ENCODE data around the gene BTBD7. TPM values are rescaled to one million over a fixed set of nuclear protein-coding genes. Genes with fewer than 3 reads are reported as not detected.

Gene BTBD7
- total and polyA plus RNA-seq, 9 of the 15 experiments (the other 6 are each of a cell fraction or from before 2014, with no cell fraction given), result 2.5 to 12.9 (median 6.2) TPM

- no peak for TF ChIP-seq GMEB1 (CRISPR knock-in tag; IDR thresholded peaks at IDR 0.05)
- TF ChIP-seq PRPF4 (IDR thresholded peaks at IDR 0.05; ENCODE audit: insufficient read depth, low read depth, low read length, poor library complexity, severe bottlenecking), result no peak
- no peak for TF ChIP-seq E4F1 (CRISPR knock-in tag; IDR thresholded peaks at IDR 0.05; ENCODE audit: borderline replicate concordance)
- TF ChIP-seq, protein P1, sequence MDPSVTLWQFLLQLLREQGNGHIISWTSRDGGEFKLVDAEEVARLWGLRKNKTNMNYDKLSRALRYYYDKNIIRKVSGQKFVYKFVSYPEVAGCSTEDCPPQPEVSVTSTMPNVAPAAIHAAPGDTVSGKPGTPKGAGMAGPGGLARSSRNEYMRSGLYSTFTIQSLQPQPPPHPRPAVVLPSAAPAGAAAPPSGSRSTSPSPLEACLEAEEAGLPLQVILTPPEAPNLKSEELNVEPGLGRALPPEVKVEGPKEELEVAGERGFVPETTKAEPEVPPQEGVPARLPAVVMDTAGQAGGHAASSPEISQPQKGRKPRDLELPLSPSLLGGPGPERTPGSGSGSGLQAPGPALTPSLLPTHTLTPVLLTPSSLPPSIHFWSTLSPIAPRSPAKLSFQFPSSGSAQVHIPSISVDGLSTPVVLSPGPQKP (CRISPR knock-in tag; IDR thresholded peaks at IDR 0.05), result no peak
- no peak for TF ChIP-seq ZSCAN29 (IDR thresholded peaks at IDR 0.05)
- no peak for TF ChIP-seq ZNF436 (CRISPR knock-in tag; IDR thresholded peaks at IDR 0.05)
Measured at GRCh38 chr14:93271111-93271510, 61.7 kb downstream of the BTBD7 start (continued).

Data from K562 (cell line).